HepG2 (cell line): ENCODE results near the gene DVL3. TPM values are rescaled to one million over a fixed set of nuclear protein-coding genes. Genes with fewer than 3 reads are reported as not detected.
A peak's percentile ranks its signal among the peaks of the same experiment; 100 is the strongest.

Experiments
- GATAD2A ChIP-seq: IDR thresholded peaks from 2 replicates; pipeline ENCODE4 v1.6.1; 2016
- KAT2B ChIP-seq: fragments of 150-350 bp; IDR thresholded peaks from 2 replicates; pipeline ENCODE4 v1.6.1; 2014; ENCODE audit warnings: low read depth, low read length, borderline replicate concordance
- RAD21 ChIP-seq: fragments of 450-650 bp; formaldehyde crosslinking; IDR thresholded peaks from 2 replicates; pipeline ENCODE4 v1.5.0; 2020; ENCODE audit warnings: mild to moderate bottlenecking
- RBM39 ChIP-seq: fragments of 200-400 bp; formaldehyde crosslinking; IDR thresholded peaks from one replicate; pipeline ENCODE4 v1.6.1; 2018; ENCODE audit warnings: antibody characterized with exemption, mild to moderate bottlenecking, low read depth, low read length; ENCODE audit not compliant: poor library complexity, severe bottlenecking
- SETDB1 ChIP-seq: sonication (generic); formaldehyde crosslinking; IDR thresholded peaks from 2 replicates; pipeline ENCODE4 v1.5.1; 2020; ENCODE audit warnings: missing genetic modification reagents, mild to moderate bottlenecking, borderline replicate concordance
- ZNF205 ChIP-seq: IDR thresholded peaks from 2 replicates; pipeline ENCODE4 v1.6.1; 2018; ENCODE audit warnings: missing biosample characterization, missing genetic modification reagents
- ZNF441 ChIP-seq: sonication (generic); formaldehyde crosslinking; IDR thresholded peaks from 2 replicates; pipeline ENCODE4 v1.7.0; 2021; ENCODE audit warnings: missing genetic modification reagents, borderline replicate concordance
- ZNF598 ChIP-seq: sonication (generic); formaldehyde crosslinking; IDR thresholded peaks from 2 replicates; pipeline ENCODE4 v1.5.1; 2020; ENCODE audit warnings: mild to moderate bottlenecking, missing genetic modification reagents, borderline replicate concordance
- ZZZ3 ChIP-seq: sonication (generic); formaldehyde crosslinking; IDR thresholded peaks from 2 replicates; pipeline ENCODE4 v1.4.0; 2020; ENCODE audit warnings: missing genetic modification reagents, mild to moderate bottlenecking, borderline replicate concordance
- polyA plus RNA-seq, 8 experiments: library from polyadenylated mRNA; depleted of rRNA in 3 of 8; stranded (reverse) in 7 of 8; unstranded in 1 of 8; fragments of >200 nt; fragmentation: Illumina TruSeq in 4 of 8; extraction: Trizol in 4 of 8; gene quantifications; 2 replicates each; pipeline versions ENCODE4 v1.2.1 to v1.2.3, GENCODE V29; 2011 to 2016; ENCODE audit warnings: low read depth in 4 of 8, missing spikeins in 1 of 8, mixed read lengths in 1 of 8; ENCODE audit not compliant: insufficient read depth in 1 of 8
- total RNA-seq, 5 experiments: library from RNA; depleted of rRNA; stranded (reverse); fragments of >200 nt; fragmentation: Illumina TruSeq; extraction: Trizol; gene quantifications; 2 replicates each; pipeline ENCODE4 v1.2.3, GENCODE V29; 2016; ENCODE audit warnings: low read depth in 1 of 5
- TF ChIP-seq, protein P1 (sequence below): sonication (generic); formaldehyde crosslinking; conservative IDR thresholded peaks from 2 replicates; pipeline ENCODE4 v1.8.0; 2022; ENCODE audit warnings: low read depth, missing genetic modification reagents
- TF ChIP-seq, protein P2 (sequence below): sonication (generic); formaldehyde crosslinking; IDR thresholded peaks from 2 replicates; pipeline ENCODE4 v1.8.0; 2022; ENCODE audit warnings: low read depth, missing genetic modification reagents
- TF ChIP-seq, protein P3 (sequence below): sonication (generic); formaldehyde crosslinking; conservative IDR thresholded peaks from 2 replicates; pipeline ENCODE4 v1.4.0; 2020; ENCODE audit warnings: mild to moderate bottlenecking, missing genetic modification reagents, moderate library complexity
- TF ChIP-seq, protein P4 (sequence below): sonication (generic); formaldehyde crosslinking; IDR thresholded peaks from 2 replicates; pipeline ENCODE4 v1.4.0; 2020; ENCODE audit warnings: missing genetic modification reagents
- TF ChIP-seq, protein P5 (sequence below): sonication (generic); formaldehyde crosslinking; IDR thresholded peaks from 2 replicates; pipeline ENCODE4 v1.5.1; 2020; ENCODE audit warnings: mild to moderate bottlenecking, missing genetic modification reagents, moderate library complexity

The DVL3 gene
- total and polyA plus RNA-seq, 2 of the 13 experiments (the other 11 are each of a cell fraction or from before 2014, with no cell fraction given) = 29.0 to 36.1 TPM

DNA sequence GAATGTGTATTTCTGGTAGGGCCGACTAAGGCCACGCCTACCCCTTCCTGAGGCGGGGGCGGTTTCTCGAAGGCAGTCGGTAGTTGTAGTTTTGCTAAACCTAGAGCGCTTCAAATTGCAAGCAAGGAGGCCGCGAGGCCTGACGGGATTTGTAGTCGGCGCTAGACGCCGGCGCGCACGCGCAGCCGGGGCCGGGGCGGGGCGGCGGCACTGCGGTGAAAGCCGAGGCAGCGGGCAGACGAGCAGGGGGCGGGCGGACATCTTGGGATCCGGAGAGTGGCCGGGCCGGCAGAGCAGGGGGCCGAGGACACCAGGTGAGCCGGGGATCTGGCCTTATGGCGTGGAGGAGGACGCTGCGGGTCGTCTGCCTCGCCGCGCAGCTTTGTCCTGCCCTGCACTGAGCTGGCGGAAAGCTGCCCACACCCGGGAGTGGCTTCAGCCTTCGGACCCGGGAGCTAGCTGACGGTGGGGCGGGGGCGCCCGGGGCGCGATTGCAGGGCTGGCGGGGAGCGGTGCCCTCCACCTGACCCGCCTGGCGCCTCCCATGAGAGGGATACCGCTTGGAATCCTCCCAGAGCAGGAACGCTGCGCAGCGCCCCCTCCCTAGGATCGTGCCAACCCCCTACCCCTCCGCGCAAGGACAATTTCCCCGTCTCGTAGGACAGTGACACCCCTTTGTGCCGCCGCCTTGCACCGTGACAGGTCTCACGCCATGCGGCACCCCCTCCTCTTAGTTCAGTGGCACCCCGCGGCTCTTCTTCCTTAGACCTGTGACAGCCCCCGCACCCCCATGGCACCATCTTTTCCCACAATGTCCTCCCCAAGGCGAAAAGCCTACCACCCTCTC is 19.7 kb downstream of the DVL3 start, which contains the start of gene AP2M1 (continued):
- TF ChIP-seq, protein P1, sequence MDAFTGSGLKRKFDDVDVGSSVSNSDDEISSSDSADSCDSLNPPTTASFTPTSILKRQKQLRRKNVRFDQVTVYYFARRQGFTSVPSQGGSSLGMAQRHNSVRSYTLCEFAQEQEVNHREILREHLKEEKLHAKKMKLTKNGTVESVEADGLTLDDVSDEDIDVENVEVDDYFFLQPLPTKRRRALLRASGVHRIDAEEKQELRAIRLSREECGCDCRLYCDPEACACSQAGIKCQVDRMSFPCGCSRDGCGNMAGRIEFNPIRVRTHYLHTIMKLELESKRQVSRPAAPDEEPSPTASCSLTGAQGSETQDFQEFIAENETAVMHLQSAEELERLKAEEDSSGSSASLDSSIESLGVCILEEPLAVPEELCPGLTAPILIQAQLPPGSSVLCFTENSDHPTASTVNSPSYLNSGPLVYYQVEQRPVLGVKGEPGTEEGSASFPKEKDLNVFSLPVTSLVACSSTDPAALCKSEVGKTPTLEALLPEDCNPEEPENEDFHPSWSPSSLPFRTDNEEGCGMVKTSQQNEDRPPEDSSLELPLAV (CRISPR knock-in tag) = no peak
- no peak for TF ChIP-seq ZZZ3 (CRISPR knock-in tag)
- TF ChIP-seq RBM39 = peak; percentile 34
- TF ChIP-seq SETDB1 = no peak
- 0 out of 2 replicates have a peak, but pooled peaks have one; percentile 26 for TF ChIP-seq ZNF205
- TF ChIP-seq, protein P2, sequence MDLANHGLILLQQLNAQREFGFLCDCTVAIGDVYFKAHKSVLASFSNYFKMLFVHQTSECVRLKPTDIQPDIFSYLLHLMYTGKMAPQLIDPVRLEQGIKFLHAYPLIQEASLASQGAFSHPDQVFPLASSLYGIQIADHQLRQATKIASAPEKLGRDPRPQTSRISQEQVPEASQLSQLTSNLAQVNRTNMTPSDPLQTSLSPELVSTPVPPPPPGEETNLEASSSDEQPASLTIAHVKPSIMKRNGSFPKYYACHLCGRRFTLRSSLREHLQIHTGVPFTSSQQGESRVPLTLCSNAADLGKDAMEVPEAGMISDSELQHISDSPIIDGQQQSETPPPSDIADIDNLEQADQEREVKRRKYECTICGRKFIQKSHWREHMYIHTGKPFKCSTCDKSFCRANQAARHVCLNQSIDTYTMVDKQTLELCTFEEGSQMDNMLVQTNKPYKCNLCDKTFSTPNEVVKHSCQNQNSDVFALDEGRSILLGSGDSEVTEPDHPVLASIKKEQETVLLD (CRISPR knock-in tag) = no peak; the same call in 1 of the 2 replicates
- peak; percentile 54; the same call in 1 of the 2 replicates for TF ChIP-seq ZNF598 (CRISPR knock-in tag)
- TF ChIP-seq RAD21 (CRISPR knock-in tag) = no peak
- peak; percentile 81; the same call in 1 of the 2 replicates for TF ChIP-seq ZNF441
- TF ChIP-seq, protein P3, sequence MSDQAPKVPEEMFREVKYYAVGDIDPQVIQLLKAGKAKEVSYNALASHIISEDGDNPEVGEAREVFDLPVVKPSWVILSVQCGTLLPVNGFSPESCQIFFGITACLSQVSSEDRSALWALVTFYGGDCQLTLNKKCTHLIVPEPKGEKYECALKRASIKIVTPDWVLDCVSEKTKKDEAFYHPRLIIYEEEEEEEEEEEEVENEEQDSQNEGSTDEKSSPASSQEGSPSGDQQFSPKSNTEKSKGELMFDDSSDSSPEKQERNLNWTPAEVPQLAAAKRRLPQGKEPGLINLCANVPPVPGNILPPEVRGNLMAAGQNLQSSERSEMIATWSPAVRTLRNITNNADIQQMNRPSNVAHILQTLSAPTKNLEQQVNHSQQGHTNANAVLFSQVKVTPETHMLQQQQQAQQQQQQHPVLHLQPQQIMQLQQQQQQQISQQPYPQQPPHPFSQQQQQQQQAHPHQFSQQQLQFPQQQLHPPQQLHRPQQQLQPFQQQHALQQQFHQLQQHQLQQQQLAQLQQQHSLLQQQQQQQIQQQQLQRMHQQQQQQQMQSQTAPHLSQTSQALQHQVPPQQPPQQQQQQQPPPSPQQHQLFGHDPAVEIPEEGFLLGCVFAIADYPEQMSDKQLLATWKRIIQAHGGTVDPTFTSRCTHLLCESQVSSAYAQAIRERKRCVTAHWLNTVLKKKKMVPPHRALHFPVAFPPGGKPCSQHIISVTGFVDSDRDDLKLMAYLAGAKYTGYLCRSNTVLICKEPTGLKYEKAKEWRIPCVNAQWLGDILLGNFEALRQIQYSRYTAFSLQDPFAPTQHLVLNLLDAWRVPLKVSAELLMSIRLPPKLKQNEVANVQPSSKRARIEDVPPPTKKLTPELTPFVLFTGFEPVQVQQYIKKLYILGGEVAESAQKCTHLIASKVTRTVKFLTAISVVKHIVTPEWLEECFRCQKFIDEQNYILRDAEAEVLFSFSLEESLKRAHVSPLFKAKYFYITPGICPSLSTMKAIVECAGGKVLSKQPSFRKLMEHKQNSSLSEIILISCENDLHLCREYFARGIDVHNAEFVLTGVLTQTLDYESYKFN (CRISPR knock-in tag) = no peak; the same call in none of the 2 replicates
- no peak for TF ChIP-seq GATAD2A
- TF ChIP-seq KAT2B = no peak
- TF ChIP-seq, protein P4, sequence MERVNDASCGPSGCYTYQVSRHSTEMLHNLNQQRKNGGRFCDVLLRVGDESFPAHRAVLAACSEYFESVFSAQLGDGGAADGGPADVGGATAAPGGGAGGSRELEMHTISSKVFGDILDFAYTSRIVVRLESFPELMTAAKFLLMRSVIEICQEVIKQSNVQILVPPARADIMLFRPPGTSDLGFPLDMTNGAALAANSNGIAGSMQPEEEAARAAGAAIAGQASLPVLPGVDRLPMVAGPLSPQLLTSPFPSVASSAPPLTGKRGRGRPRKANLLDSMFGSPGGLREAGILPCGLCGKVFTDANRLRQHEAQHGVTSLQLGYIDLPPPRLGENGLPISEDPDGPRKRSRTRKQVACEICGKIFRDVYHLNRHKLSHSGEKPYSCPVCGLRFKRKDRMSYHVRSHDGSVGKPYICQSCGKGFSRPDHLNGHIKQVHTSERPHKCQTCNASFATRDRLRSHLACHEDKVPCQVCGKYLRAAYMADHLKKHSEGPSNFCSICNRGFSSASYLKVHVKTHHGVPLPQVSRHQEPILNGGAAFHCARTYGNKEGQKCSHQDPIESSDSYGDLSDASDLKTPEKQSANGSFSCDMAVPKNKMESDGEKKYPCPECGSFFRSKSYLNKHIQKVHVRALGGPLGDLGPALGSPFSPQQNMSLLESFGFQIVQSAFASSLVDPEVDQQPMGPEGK (CRISPR knock-in tag) = peak; percentile 67
- TF ChIP-seq, protein P5, sequence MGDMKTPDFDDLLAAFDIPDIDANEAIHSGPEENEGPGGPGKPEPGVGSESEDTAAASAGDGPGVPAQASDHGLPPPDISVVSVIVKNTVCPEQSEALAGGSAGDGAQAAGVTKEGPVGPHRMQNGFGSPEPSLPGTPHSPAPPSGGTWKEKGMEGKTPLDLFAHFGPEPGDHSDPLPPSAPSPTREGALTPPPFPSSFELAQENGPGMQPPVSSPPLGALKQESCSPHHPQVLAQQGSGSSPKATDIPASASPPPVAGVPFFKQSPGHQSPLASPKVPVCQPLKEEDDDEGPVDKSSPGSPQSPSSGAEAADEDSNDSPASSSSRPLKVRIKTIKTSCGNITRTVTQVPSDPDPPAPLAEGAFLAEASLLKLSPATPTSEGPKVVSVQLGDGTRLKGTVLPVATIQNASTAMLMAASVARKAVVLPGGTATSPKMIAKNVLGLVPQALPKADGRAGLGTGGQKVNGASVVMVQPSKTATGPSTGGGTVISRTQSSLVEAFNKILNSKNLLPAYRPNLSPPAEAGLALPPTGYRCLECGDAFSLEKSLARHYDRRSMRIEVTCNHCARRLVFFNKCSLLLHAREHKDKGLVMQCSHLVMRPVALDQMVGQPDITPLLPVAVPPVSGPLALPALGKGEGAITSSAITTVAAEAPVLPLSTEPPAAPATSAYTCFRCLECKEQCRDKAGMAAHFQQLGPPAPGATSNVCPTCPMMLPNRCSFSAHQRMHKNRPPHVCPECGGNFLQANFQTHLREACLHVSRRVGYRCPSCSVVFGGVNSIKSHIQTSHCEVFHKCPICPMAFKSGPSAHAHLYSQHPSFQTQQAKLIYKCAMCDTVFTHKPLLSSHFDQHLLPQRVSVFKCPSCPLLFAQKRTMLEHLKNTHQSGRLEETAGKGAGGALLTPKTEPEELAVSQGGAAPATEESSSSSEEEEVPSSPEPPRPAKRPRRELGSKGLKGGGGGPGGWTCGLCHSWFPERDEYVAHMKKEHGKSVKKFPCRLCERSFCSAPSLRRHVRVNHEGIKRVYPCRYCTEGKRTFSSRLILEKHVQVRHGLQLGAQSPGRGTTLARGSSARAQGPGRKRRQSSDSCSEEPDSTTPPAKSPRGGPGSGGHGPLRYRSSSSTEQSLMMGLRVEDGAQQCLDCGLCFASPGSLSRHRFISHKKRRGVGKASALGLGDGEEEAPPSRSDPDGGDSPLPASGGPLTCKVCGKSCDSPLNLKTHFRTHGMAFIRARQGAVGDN (CRISPR knock-in tag) = peak; percentile 82
